IMR-90 (cell line): ENCODE measurements around the gene HYDIN. TPM values are rescaled to one million over a fixed set of nuclear protein-coding genes. Genes with fewer than 3 reads are reported as not detected.
"Not testable (repeated sequence)": the region's sequence is repeated elsewhere in the genome, so short reads cannot be mapped to it uniquely, and the experiment has no call there.

Experiments used
- ATAC-seq: fragments of 200-7000 bp; cut with Tn5 transposase; 2 replicates; pipeline ENCODE4 v1.9.1; 2020; ENCODE audit warnings: low read depth, mild to moderate bottlenecking, moderate library complexity
- BruUV-seq: library from RNA; stranded (reverse); fragments of 400-500 nt; replicated peaks from 2 replicates; lab custom pipeline; 2021; lab: Mats Ljungman, UMichigan
- CTCF ChIA-PET: fragments of 300-600 bp; formaldehyde crosslinking; extraction: SDS; loops from one replicate; lab custom pipeline; 2021; ENCODE audit warnings: antibody characterized with exemption; lab: Yijun Ruan, JAX
- POLR2A ChIA-PET: fragments of 300-600 bp; sonication (Branson Sonifier 250); formaldehyde crosslinking; loops from one replicate; lab custom pipeline; 2022; ENCODE audit warnings: antibody characterized with exemption; ENCODE audit not compliant: unreplicated experiment; lab: Charles Lee
- DNase-seq: peaks from one replicate; pipeline ENCODE4 v3.0.0; 2013
- H2AFZ ChIP-seq: replicated peaks from 2 replicates; pipeline ENCODE3; 2013; ENCODE audit warnings: low read length, mild to moderate bottlenecking; ENCODE audit not compliant: poor library complexity
- H2AK5ac ChIP-seq: 2 replicates; pipeline ENCODE4 v1.6.1; 2013; ENCODE audit warnings: low read depth, low read length, inconsistent platforms
- H2AK9ac ChIP-seq: replicated peaks from 2 replicates; pipeline ENCODE3; 2013; ENCODE audit warnings: mild to moderate bottlenecking, low read depth, low read length, moderate library complexity; ENCODE audit not compliant: poor library complexity
- H2BK120ac ChIP-seq: 2 replicates; pipeline ENCODE4 v1.6.1; 2013; ENCODE audit warnings: low read depth, low read length, inconsistent platforms
- H2BK15ac ChIP-seq: 3 replicates; pipeline ENCODE4 v1.6.1; 2013; ENCODE audit warnings: low read depth, low read length, inconsistent platforms
- H2BK20ac ChIP-seq: 2 replicates; pipeline ENCODE4 v1.6.1; 2013; ENCODE audit warnings: low read depth, mild to moderate bottlenecking, inconsistent platforms, low read length, moderate library complexity
- H2BK5ac ChIP-seq: 2 replicates; pipeline ENCODE4 v1.6.1; 2013; ENCODE audit warnings: mild to moderate bottlenecking, low read depth, low read length, inconsistent platforms; ENCODE audit not compliant: poor library complexity, severe bottlenecking
- H3K14ac ChIP-seq: replicated peaks from 2 replicates; pipeline ENCODE4 v1.6.1; 2013; ENCODE audit warnings: low read depth, low read length, inconsistent platforms
- H3K18ac ChIP-seq: 2 replicates; pipeline ENCODE4 v1.6.1; 2013; ENCODE audit warnings: low read depth, low read length, control low read depth
- H3K23ac ChIP-seq: 2 replicates; pipeline ENCODE4 v1.6.1; 2013; ENCODE audit warnings: low read depth, low read length, inconsistent platforms
- H3K27ac ChIP-seq: 2 replicates; pipeline ENCODE4 v1.5.1; 2013; ENCODE audit warnings: mild to moderate bottlenecking, control low read depth, low read length; ENCODE audit not compliant: insufficient read depth
- H3K27me3 ChIP-seq: 2 replicates; pipeline ENCODE4 v1.6.1; 2013; ENCODE audit warnings: low read length; ENCODE audit not compliant: control insufficient read depth, insufficient read depth
- H3K36me3 ChIP-seq: 2 replicates; pipeline ENCODE4 v1.6.1; 2013; ENCODE audit warnings: low read length, mixed read lengths; ENCODE audit not compliant: control insufficient read depth, insufficient read depth
- H3K4ac ChIP-seq: 2 replicates; pipeline ENCODE4 v1.6.1; 2013; ENCODE audit warnings: low read depth, low read length, inconsistent platforms
- H3K4me1 ChIP-seq: 2 replicates; pipeline ENCODE4 v1.6.1; 2013; ENCODE audit warnings: low read length, mixed read lengths; ENCODE audit not compliant: control insufficient read depth, insufficient read depth
- H3K4me2 ChIP-seq: 2 replicates; pipeline ENCODE4 v1.6.1; 2013; ENCODE audit warnings: low read depth, mild to moderate bottlenecking, control low read depth, low read length, moderate library complexity
- H3K4me3 ChIP-seq: 2 replicates; pipeline ENCODE4 v1.5.1; 2013; ENCODE audit warnings: low read depth, mild to moderate bottlenecking, control low read depth, low read length, moderate library complexity; ENCODE audit not compliant: insufficient read depth
- H3K56ac ChIP-seq: 2 replicates; pipeline ENCODE4 v1.6.1; 2013; ENCODE audit warnings: low read length, inconsistent platforms; ENCODE audit not compliant: insufficient read depth; ENCODE audit errors: extremely low read depth
- H3K79me1 ChIP-seq, 2 experiments: 2 replicates each; pipeline ENCODE4 v1.6.1; 2013; ENCODE audit warnings: low read length in 2 of 2, inconsistent platforms in 1 of 2, low read depth in 1 of 2
- H3K9ac ChIP-seq: 2 replicates; pipeline ENCODE4 v1.6.1; 2013; ENCODE audit warnings: low read depth, low read length, control low read depth
- H3K9me1 ChIP-seq: 2 replicates; pipeline ENCODE4 v1.6.1; 2013; ENCODE audit warnings: low read length, inconsistent platforms; ENCODE audit not compliant: insufficient read depth
- H3K9me3 ChIP-seq: 2 replicates; pipeline ENCODE4 v1.6.1; 2013; ENCODE audit warnings: low read length; ENCODE audit not compliant: control insufficient read depth, insufficient read depth
- H4K20me1 ChIP-seq: 2 replicates; pipeline ENCODE4 v1.6.1; 2013; ENCODE audit warnings: low read length, inconsistent platforms; ENCODE audit not compliant: insufficient read depth
- H4K5ac ChIP-seq: 2 replicates; pipeline ENCODE4 v1.6.1; 2013; ENCODE audit warnings: mild to moderate bottlenecking, low read depth, low read length, control low read depth
- H4K8ac ChIP-seq, 2 experiments: 2 replicates each; pipeline ENCODE4 v1.6.1; 2013; ENCODE audit warnings: low read depth in 2 of 2, low read length in 2 of 2, control low read depth in 1 of 2, inconsistent platforms in 1 of 2
- H4K91ac ChIP-seq: 2 replicates; pipeline ENCODE4 v1.6.1; 2013; ENCODE audit warnings: low read depth, low read length, inconsistent platforms; ENCODE audit not compliant: insufficient read depth
- WGBS, 2 experiments: methylation state at CpG; one replicate each; pipeline versions ENCODE4 v1.1.5 to v1.1.7; 2013; ENCODE audit warnings: missing lambda C conversion rate in 2 of 2; ENCODE audit not compliant: insufficient read length in 1 of 2; ENCODE audit errors: extremely low coverage in 2 of 2; 5-methylcytosine and 5-hydroxymethylcytosine counted together
- dilution Hi-C: fragments of 300-500 bp; cut with HindIII; formaldehyde crosslinking; loops from one replicate; pipeline ENCODE4 v1.14.3; 2018; ENCODE audit warnings: low sequenced_read_pairs; ENCODE audit not compliant: unreplicated experiment
- in situ Hi-C: fragments of 300-500 bp; cut with MboI; formaldehyde crosslinking; loops from 3 replicates; pipeline ENCODE4 v1.14.3; 2019; ENCODE audit warnings: low sequenced_read_pairs, inconsistent platforms, mixed read lengths
- intact Hi-C: fragments of 100-400 bp; cut with micrococcal nuclease; formaldehyde crosslinking; loops from 2 replicates; pipeline ENCODE4 v1.10.0; 2022
- polyA plus RNA-seq, 3 experiments: library from polyadenylated mRNA; depleted of rRNA; stranded (reverse); fragments of >200 nt; gene quantifications; 2 replicates each; pipeline ENCODE4 v1.2.3, GENCODE V29; 2012; ENCODE audit warnings: low replicate concordance in 1 of 3
- total RNA-seq: library from RNA; depleted of rRNA; stranded (reverse); fragments of >200 nt; gene quantifications from 2 replicates; pipeline ENCODE4 v1.2.3, GENCODE V29; 2012

HYDIN gene
- total and polyA plus RNA-seq, 2 of the 4 experiments (the other 2 are of a cell fraction), result 0.18 to 0.27 TPM

DNA sequence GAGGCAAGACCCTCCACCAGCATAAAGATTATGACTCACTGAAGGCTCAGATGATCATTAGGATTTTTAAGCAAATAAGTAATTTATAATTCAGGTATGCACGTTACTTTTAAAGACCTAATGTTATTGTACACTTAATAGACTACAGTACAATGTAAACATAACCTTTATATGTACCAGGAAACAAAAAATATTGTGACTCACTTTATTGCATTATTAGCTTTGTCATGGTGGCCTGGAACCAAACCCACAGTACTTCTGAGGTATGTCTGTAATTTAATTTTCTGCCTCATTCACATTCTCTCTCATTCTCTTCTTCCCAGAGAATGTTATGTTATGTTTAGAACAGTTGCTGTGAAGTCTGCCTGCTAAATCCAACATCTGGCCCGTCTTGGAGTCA, 407.8 kb downstream of the HYDIN start:
- intact Hi-C loops, H3K27ac ChIP-seq, H3K4ac ChIP-seq, H3K9me3 ChIP-seq, H2AK9ac ChIP-seq, CTCF ChIA-PET, H3K27me3 ChIP-seq, H3K56ac ChIP-seq, H4K20me1 ChIP-seq, H2BK15ac ChIP-seq, H3K4me1 ChIP-seq, H4K91ac ChIP-seq, DNase-seq, H3K36me3 ChIP-seq, H3K18ac ChIP-seq, H2BK120ac ChIP-seq, H2BK5ac ChIP-seq, POLR2A ChIA-PET, H2AK5ac ChIP-seq, in situ Hi-C loops, H3K14ac ChIP-seq, H2AFZ ChIP-seq, H4K8ac ChIP-seq, H3K9ac ChIP-seq, H3K9me1 ChIP-seq, ATAC-seq, BruUV-seq, H3K23ac ChIP-seq, H2BK20ac ChIP-seq, dilution Hi-C loops, H4K5ac ChIP-seq, H3K79me1 ChIP-seq, H3K4me2 ChIP-seq, H3K4me3 ChIP-seq: not testable (repeated sequence)
- WGBS, 2 experiments, result no CpG with 5 or more reads among the region's 2 CpGs

DNA sequence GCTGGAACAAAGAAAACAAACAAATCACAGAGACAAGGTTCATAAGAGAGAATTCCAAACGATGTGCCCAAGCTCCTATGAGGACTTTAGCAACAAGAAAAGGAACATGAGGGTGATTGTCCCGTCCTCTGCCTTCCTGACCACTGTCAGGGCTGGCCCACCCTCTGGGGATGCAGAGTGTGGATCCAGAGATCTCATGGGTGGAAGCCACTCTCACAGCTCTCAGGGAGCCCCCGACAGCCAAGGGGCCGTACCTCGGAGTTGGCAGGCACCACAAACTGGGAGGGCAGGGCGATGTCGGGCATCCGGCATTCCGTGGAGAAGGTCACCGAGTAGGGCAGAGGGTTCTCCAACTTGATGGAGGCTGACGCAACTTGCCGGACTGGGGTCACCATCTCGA, 412.4 kb downstream of the HYDIN start:
- H2BK120ac ChIP-seq, intact Hi-C loops, H4K91ac ChIP-seq, H3K9me1 ChIP-seq, H3K56ac ChIP-seq, H4K8ac ChIP-seq, H3K18ac ChIP-seq, H2AK9ac ChIP-seq, H4K20me1 ChIP-seq, BruUV-seq, H3K4me2 ChIP-seq, H3K4ac ChIP-seq, H2AFZ ChIP-seq, H3K9me3 ChIP-seq, H4K5ac ChIP-seq, H3K79me1 ChIP-seq, POLR2A ChIA-PET, dilution Hi-C loops, H3K27ac ChIP-seq, H2BK5ac ChIP-seq, H3K14ac ChIP-seq, H2BK20ac ChIP-seq, H3K36me3 ChIP-seq, H3K4me3 ChIP-seq, H2AK5ac ChIP-seq, H3K27me3 ChIP-seq, H3K23ac ChIP-seq, H3K4me1 ChIP-seq, in situ Hi-C loops, H2BK15ac ChIP-seq, H3K9ac ChIP-seq, DNase-seq, CTCF ChIA-PET, ATAC-seq: not testable (repeated sequence)
- WGBS, 2 experiments, result 70% methylated on average over 2 of the region's 13 CpGs; no CpG with 5 or more reads in 1 of the 2 experiments
